Sigmoid colon (tissue), 7 donors: ENCODE data around the gene HECTD1. TPM values are rescaled to one million over a fixed set of nuclear protein-coding genes. Genes with fewer than 3 reads are reported as not detected.

Source experiments
- DNase-seq: peaks from one replicate; pipeline ENCODE4 v3.0.0-alpha.2; 2019
- H3K27ac ChIP-seq, 4 donors: fragments of 200-600 bp; sonication (generic); one replicate each; pipeline ENCODE4 v1.5.1; 2016 to 2019; ENCODE audit warnings: mild to moderate bottlenecking in 1 of 4
- H3K27me3 ChIP-seq, 3 donors: fragments of 200-600 bp; sonication (generic); one replicate each; pipeline ENCODE4 v1.5.1; 2019; ENCODE audit warnings: mild to moderate bottlenecking in 1 of 3
- H3K36me3 ChIP-seq, 4 donors: fragments of 200-600 bp; sonication (generic); one replicate each; pipeline ENCODE4 v1.5.1; 2016 to 2019
- H3K4me1 ChIP-seq, 4 donors: fragments of 200-600 bp; sonication (generic); one replicate each; pipeline ENCODE4 v1.5.1; 2017 to 2019
- H3K4me3 ChIP-seq, 4 donors: fragments of 200-600 bp; sonication (generic); one replicate each; pipeline ENCODE4 v1.5.1; 2017 to 2019; ENCODE audit warnings: mild to moderate bottlenecking in 2 of 4, moderate library complexity in 1 of 4
- H3K9me3 ChIP-seq, 4 donors: fragments of 200-600 bp in 3 of 4; sonication (generic) in 3 of 4; one replicate each; pipeline versions ENCODE4 v1.5.1 to v1.6.1; 2013 to 2019
- CTCF ChIP-seq, 4 experiments: fragments of 450-650 bp in 3 of 4; fragments of 200-600 bp in 1 of 4; IDR thresholded peaks; one replicate each; pipeline ENCODE4 v1.5.1; 2016 to 2019; ENCODE audit warnings: antibody characterized with exemption in 4 of 4, mild to moderate bottlenecking in 3 of 4, moderate library complexity in 2 of 4
- EP300 ChIP-seq, 4 donors: sonication (generic); formaldehyde crosslinking; IDR thresholded peaks; one replicate each; pipeline ENCODE4 v1.6.1; 2017; ENCODE audit warnings: antibody characterized with exemption in 4 of 4
- POLR2A ChIP-seq, 2 donors: fragments of 450-650 bp; IDR thresholded peaks; one replicate each; pipeline ENCODE4 v1.6.1; 2016; ENCODE audit warnings: antibody characterized with exemption in 2 of 2, mild to moderate bottlenecking in 2 of 2, moderate library complexity in 2 of 2
- POLR2AphosphoS5 ChIP-seq, 4 donors: sonication (generic); formaldehyde crosslinking; IDR thresholded peaks; one replicate each; pipeline ENCODE4 v1.6.1; 2017; ENCODE audit warnings: antibody characterized with exemption in 4 of 4
- WGBS, 2 donors: extraction: QIAGEN DNeasy Blood & Tissue Kit; methylation state at CpG; one replicate each; pipeline ENCODE4 v1.1.7; 2013; 5-methylcytosine and 5-hydroxymethylcytosine counted together
- intact Hi-C: fragments of 100-400 bp; cut with DNase I; formaldehyde crosslinking; loops from one replicate; pipeline ENCODE4 v1.15.1; 2023
- polyA plus RNA-seq, 3 donors: library from polyadenylated mRNA; stranded (reverse); fragments of 200-250 nt; gene quantifications; one replicate each; pipeline ENCODE4 v1.2.3, GENCODE V29; 2013
- total RNA-seq, 4 donors: library from RNA; depleted of rRNA; stranded (reverse); fragments of >200 nt; gene quantifications; one replicate each; pipeline ENCODE4 v1.1.0, GENCODE V29; 2016
- donor health status: healthy with polysubstance abuse.
- donor health status: Bipolar disorder and iron deficiency.
- donor health status: healthy.

HECTD1 gene
- total and polyA plus RNA-seq, 7 donors, result 30.0 to 186 (median 152) TPM

DNA sequence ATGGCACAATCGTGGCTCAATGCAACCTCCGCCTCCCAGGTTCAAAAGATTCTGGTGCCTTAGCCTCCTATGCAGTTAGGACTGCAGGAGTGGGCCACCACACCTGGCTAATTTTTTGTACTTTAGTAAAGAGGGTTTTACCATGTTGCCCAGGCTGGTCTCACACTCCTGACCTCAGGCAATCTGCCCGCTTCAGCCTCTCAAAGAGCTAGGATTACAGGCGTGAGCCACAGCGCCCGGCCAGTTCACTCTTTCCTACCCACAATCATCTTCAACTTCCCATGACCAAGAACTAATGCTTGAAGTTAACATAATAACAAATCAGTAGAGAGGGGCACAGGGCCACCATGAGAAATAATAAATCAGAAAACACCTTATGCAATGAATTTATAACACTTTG, 82.4 kb downstream of the HECTD1 start:
- DNase-seq, result no peak
- peaks cover 24 to 90% (median 40%) of the 10 kb centered on the region in 4 donors for H3K36me3 ChIP-seq
- WGBS, 2 donors, result 80 to 94% methylated on average over 6 of the region's 6 CpGs
- intact Hi-C loops, result loop anchor here (10.0 kb wide), 1 partner anchor 230 kb away; no protein-coding TSS in a partner anchor
- TF ChIP-seq EP300 (IDR thresholded peaks at IDR 0.05) (no peak), POLR2A (IDR thresholded peaks at IDR 0.05) (no peak), CTCF (IDR thresholded peaks at IDR 0.05) (no peak), POLR2AphosphoS5 (IDR thresholded peaks at IDR 0.05) (no peak)
- no peak overlapping the region for H3K4me3 ChIP-seq
- H3K27me3 ChIP-seq, result no peaks in the 10 kb centered on the region
- no peaks in the 10 kb centered on the region for H3K9me3 ChIP-seq
- no peaks in the 10 kb centered on the region for H3K4me1 ChIP-seq
- no peak overlapping the region for H3K27ac ChIP-seq

- H3K9me3 ChIP-seq, result no peaks in the 10 kb centered on the region
- H3K27me3 ChIP-seq, result no peaks in the 10 kb centered on the region
- peaks cover 27 to 91% (median 42%) of the 10 kb centered on the region in 4 donors for H3K36me3 ChIP-seq
- TF ChIP-seq POLR2A (IDR thresholded peaks at IDR 0.05), result no peak
- DNase-seq, result no peak
- no peak overlapping the region for H3K27ac ChIP-seq
- no peak overlapping the region for H3K4me3 ChIP-seq
- 62 to 90% methylated on average over 3 of the region's 3 CpGs for WGBS, 2 donors
- intact Hi-C loops, result loop anchor here (10.0 kb wide), 1 partner anchor 231 kb away; no protein-coding TSS in a partner anchor
- no peaks in the 10 kb centered on the region for H3K4me1 ChIP-seq
These were observed 83.4 kb downstream of the HECTD1 start for GRCh38 chr14:31124197-31124596.

DNA sequence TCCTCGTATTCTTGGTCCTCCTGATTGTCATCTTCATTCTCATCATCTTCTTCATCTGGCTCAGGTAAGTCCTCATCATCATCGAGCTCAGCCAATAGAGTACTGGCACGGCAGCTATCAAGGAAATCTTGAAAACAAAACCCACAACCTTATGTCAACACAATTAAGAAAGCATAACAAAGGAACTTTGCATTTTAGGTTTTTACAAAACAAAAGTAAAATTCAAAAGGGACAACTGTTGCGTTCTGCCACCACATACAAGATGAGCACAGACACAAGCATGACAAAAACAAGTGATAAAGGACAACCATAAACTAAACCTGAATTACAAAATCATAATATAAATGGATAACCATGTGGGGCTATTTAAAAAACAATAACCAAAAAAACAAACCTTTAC, 84.7 kb downstream of the HECTD1 start:
- peaks cover 26 to 91% (median 38%) of the 10 kb centered on the region in 4 donors for H3K36me3 ChIP-seq
- WGBS, 2 donors, result 84 to 87% methylated on average over 4 of the region's 4 CpGs
- intact Hi-C loops, result loop anchor here (10.0 kb wide), 1 partner anchor 232 kb away; no protein-coding TSS in a partner anchor

GRCh38 chr14:31122098-31122611, 85.4 kb downstream of the HECTD1 start:
- intact Hi-C loops, result loop anchor here (10.0 kb wide), 1 partner anchor 233 kb away; no protein-coding TSS in a partner anchor
- WGBS, 2 donors, result 79 to 84% methylated on average over 8 of the region's 8 CpGs
- peaks cover 28 to 91% (median 39%) of the 10 kb centered on the region in 4 donors for H3K36me3 ChIP-seq

More for the DNA sequence above, 84.7 kb downstream of the HECTD1 start:
- H3K27me3 ChIP-seq, result no peaks in the 10 kb centered on the region
- TF ChIP-seq EP300 (IDR thresholded peaks at IDR 0.05), result no peak
- TF ChIP-seq CTCF (IDR thresholded peaks at IDR 0.05), result no peak
- TF ChIP-seq POLR2AphosphoS5 (IDR thresholded peaks at IDR 0.05), result no peak
- no peak for DNase-seq
- H3K4me3 ChIP-seq, result no peak overlapping the region
- H3K4me1 ChIP-seq, result no peaks in the 10 kb centered on the region
- H3K9me3 ChIP-seq, result no peaks in the 10 kb centered on the region
- H3K27ac ChIP-seq, result no peak overlapping the region

DNA sequence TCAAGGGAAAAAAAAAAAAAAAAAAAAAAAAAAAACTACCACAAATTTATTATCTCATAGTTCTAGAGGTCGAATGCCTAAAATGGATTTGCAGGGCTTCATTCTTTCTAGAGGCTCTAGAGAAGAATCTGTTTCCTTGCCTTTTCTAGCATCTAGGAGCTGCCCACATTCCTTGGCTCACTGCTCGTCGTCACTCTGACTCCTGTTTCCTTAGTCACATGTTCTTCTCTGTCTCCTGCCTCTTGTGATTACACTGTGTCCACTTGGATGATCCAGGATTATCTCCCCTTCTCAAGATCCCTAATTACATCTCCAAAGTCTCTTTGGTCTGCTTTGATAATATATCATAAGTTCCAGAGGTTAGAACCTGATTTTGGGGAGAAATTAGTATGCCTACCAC, 88.7 kb downstream of the HECTD1 start:
- peaks cover 38 to 98% (median 57%) of the 10 kb centered on the region in 4 donors for H3K36me3 ChIP-seq
- WGBS, 2 donors, result 86 to 90% methylated on average over 3 of the region's 3 CpGs
- no peak for DNase-seq
- no peaks in the 10 kb centered on the region for H3K9me3 ChIP-seq
- TF ChIP-seq CTCF (IDR thresholded peaks at IDR 0.05), result no peak
- TF ChIP-seq POLR2AphosphoS5 (IDR thresholded peaks at IDR 0.05), result no peak
- no peak for TF ChIP-seq POLR2A (IDR thresholded peaks at IDR 0.05)
- no peak overlapping the region for H3K4me3 ChIP-seq
- intact Hi-C loops, result no loop called here
- no peak overlapping the region for H3K27ac ChIP-seq
- no peaks in the 10 kb centered on the region for H3K27me3 ChIP-seq
- H3K4me1 ChIP-seq, result no peaks in the 10 kb centered on the region

More at GRCh38 chr14:31122098-31122611, 85.4 kb downstream of the HECTD1 start:
- no peaks in the 10 kb centered on the region for H3K9me3 ChIP-seq
- no peak overlapping the region for H3K27ac ChIP-seq
- no peaks in the 10 kb centered on the region for H3K27me3 ChIP-seq
- no peak overlapping the region for H3K4me3 ChIP-seq
- H3K4me1 ChIP-seq, result no peaks in the 10 kb centered on the region
- no peak for DNase-seq
- no peak for TF ChIP-seq POLR2AphosphoS5 (IDR thresholded peaks at IDR 0.05)

GRCh38 chr14:31113794-31114193, 93.8 kb downstream of the HECTD1 start:
- peaks cover 40 to 100% (median 68%) of the 10 kb centered on the region in 4 donors for H3K36me3 ChIP-seq

More at GRCh38 chr14:31113794-31114193, 93.8 kb downstream of the HECTD1 start:
- 96 to 98% methylated on average over 3 of the region's 3 CpGs for WGBS, 2 donors
- intact Hi-C loops, result no loop called here
- Histone ChIP-seq H3K4me3 (no peak overlapping the region), H3K9me3 (no peaks in the 10 kb centered on the region), H3K27me3 (no peaks in the 10 kb centered on the region), H3K4me1 (no peaks in the 10 kb centered on the region), H3K27ac (no peak overlapping the region)
- no peak for DNase-seq
- TF ChIP-seq POLR2A (IDR thresholded peaks at IDR 0.05), result no peak
- TF ChIP-seq CTCF (IDR thresholded peaks at IDR 0.05), result no peak
